Mesodermal cell (in vitro differentiated cells): Measurements from ENCODE around the gene ZFP3.
"Not testable (repeated sequence)": the region's sequence is repeated elsewhere in the genome, so short reads cannot be mapped to it uniquely, and the experiment has no call there.

ENCODE experiments used
- H3K27ac ChIP-seq: 2 replicates; pipeline ENCODE4 v1.7.0; 2013; ENCODE audit warnings: mild to moderate bottlenecking, low read depth, low read length, moderate library complexity; ENCODE audit not compliant: severe bottlenecking
- H3K36me3 ChIP-seq: 2 replicates; pipeline ENCODE4 v1.7.1; 2013; ENCODE audit warnings: mild to moderate bottlenecking, low read length, moderate library complexity; ENCODE audit not compliant: control insufficient read depth, insufficient read depth
- H3K4me1 ChIP-seq: one replicate; pipeline ENCODE4 v1.7.1; 2013; ENCODE audit warnings: mild to moderate bottlenecking, low read length; ENCODE audit not compliant: insufficient read depth, control insufficient read depth, poor library complexity, severe bottlenecking
- H3K4me3 ChIP-seq: 2 replicates; pipeline ENCODE4 v1.7.0; 2013; ENCODE audit warnings: low read length, control low read depth, mild to moderate bottlenecking; ENCODE audit not compliant: insufficient read depth, poor library complexity, severe bottlenecking; ENCODE audit errors: extremely low read depth
- H3K9me3 ChIP-seq: 2 replicates; pipeline ENCODE4 v1.7.1; 2013; ENCODE audit warnings: mild to moderate bottlenecking, low read length, moderate library complexity; ENCODE audit not compliant: control insufficient read depth
- WGBS, 2 experiments: methylation state at CpG; one replicate each; pipeline ENCODE4 v1.1.5; 2013; ENCODE audit warnings: missing lambda C conversion rate in 2 of 2; ENCODE audit not compliant: insufficient coverage in 2 of 2; 5-methylcytosine and 5-hydroxymethylcytosine counted together

The ZFP3 gene

GRCh38 chr17:5044630-5045029 lies 33.6 kb upstream of the ZFP3 start:
- 92 to 96% methylated on average over 4 of the region's 5 CpGs for WGBS, 2 experiments
- no peak overlapping the region for H3K27ac ChIP-seq
- no peaks in the 10 kb centered on the region for H3K4me1 ChIP-seq
- no peak overlapping the region for H3K4me3 ChIP-seq
- peaks cover 5% of the 10 kb centered on the region for H3K9me3 ChIP-seq
- H3K36me3 ChIP-seq: no peaks in the 10 kb centered on the region

DNA sequence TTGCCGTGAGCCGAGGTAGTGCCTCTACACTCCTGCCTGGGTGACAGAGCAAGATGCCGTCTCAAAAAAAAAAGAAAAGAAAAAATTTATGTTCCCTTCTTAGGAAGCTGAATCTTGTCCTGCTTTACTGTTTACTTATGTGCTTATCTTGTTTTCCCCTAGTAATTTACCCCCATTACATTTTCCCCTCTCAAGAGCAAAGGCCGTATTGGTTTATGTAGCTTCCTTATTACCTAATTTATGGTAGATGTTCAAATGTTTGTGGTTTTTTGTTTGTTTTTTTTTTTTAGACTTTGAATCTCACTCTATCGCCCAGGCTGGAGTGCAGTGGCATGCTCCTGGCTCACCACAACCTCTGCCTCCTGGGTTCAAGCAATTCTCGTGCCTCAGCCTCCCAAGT lies 32.8 kb upstream of the ZFP3 start:
- no peaks in the 10 kb centered on the region for H3K4me1 ChIP-seq
- H3K4me3 ChIP-seq: no peak overlapping the region
- peaks cover 2% of the 10 kb centered on the region for H3K9me3 ChIP-seq
- no peaks in the 10 kb centered on the region for H3K36me3 ChIP-seq
- WGBS, 2 experiments: 77 to 97% methylated on average over 3 to 4 of the region's 6 CpGs
- no peak overlapping the region for H3K27ac ChIP-seq

- Histone ChIP-seq H3K4me3 (no peak overlapping the region), H3K27ac (no peak overlapping the region), H3K36me3 (no peaks in the 10 kb centered on the region), H3K9me3 (no peaks in the 10 kb centered on the region), H3K4me1 (no peaks in the 10 kb centered on the region)
- WGBS, 2 experiments: no CpG with 5 or more reads among the region's 2 CpGs
Measured at GRCh38 chr17:5047446-5047845, 30.8 kb upstream of the ZFP3 start.

- Histone ChIP-seq H3K9me3 (no peaks in the 10 kb centered on the region), H3K36me3 (no peaks in the 10 kb centered on the region), H3K27ac (peak overlapping the region; percentile 74), H3K4me3 (no peak overlapping the region), H3K4me1 (no peaks in the 10 kb centered on the region)
- WGBS, 2 experiments: 86 to 90% methylated on average over 2 to 3 of the region's 5 CpGs
Measured at GRCh38 chr17:5049314-5049841, 28.9 kb upstream of the ZFP3 start.

GRCh38 chr17:5050278-5050677 lies 28.0 kb upstream of the ZFP3 start:
- WGBS, 2 experiments: 71 to 73% methylated on average over 7 of the region's 9 CpGs
- Histone ChIP-seq H3K27ac (no peak overlapping the region), H3K9me3 (no peaks in the 10 kb centered on the region), H3K36me3 (no peaks in the 10 kb centered on the region), H3K4me1 (no peaks in the 10 kb centered on the region), H3K4me3 (no peak overlapping the region)

DNA sequence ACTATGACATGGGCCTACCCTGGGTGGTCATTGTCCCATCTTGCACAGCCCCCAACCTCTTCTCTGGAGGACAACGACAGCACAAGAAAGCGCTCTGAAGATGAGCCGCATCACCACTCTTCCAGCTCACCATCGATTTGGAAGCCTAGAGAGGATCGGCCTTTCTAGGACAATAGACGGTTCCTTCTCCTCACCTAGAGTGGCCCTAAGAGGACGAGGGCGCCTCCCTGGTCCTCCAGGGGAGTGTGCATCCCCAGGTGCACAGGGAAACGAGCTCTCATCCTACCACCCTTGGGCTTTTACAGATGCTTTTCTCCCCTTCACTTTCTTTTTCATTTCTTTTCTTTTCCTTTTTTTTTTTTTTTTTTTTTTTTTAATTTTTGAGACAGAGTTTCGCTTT lies 22.7 kb upstream of the ZFP3 start:
- WGBS, 2 experiments: 89 to 91% methylated on average over 5 to 7 of the region's 10 CpGs
- H3K4me3 ChIP-seq: no peak overlapping the region

DNA sequence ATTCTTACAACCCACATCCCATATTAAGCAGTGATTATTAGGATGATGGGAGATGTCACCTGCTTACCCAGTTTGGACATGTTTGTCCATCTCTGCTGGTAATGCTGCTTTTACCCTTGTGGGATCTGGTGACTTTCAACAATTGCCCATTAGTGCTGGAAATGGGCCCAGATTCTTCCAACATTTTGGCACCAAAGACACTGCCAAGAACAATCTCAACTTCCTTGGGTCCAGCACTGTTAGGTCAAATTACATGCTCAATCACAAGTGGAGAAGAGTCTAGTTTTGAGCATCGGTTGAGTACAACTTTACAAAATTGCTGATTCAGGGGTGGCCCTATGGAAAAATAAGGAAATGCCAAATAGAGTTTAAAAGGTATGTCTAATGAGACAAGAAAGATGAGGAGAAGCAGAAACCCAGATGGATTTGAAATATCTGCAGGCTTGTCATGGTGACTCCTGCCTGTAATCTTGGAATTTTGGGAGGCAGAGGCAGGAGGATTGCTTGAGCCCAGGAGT lies 13.0 kb upstream of the ZFP3 start:
- Histone ChIP-seq H3K36me3 (no peaks in the 10 kb centered on the region), H3K27ac (no peak overlapping the region), H3K4me3 (no peak overlapping the region), H3K4me1 (no peaks in the 10 kb centered on the region), H3K9me3 (no peaks in the 10 kb centered on the region)
- 100% methylated on average over 1 of the region's 1 CpG for WGBS, 2 experiments

More for the DNA sequence above, 22.7 kb upstream of the ZFP3 start:
- no peaks in the 10 kb centered on the region for H3K4me1 ChIP-seq
- H3K9me3 ChIP-seq: no peaks in the 10 kb centered on the region
- H3K36me3 ChIP-seq: no peaks in the 10 kb centered on the region
- no peak overlapping the region for H3K27ac ChIP-seq

- no peaks in the 10 kb centered on the region for H3K4me1 ChIP-seq
- no peak overlapping the region for H3K4me3 ChIP-seq
- no peak overlapping the region for H3K27ac ChIP-seq
- no peaks in the 10 kb centered on the region for H3K9me3 ChIP-seq
- WGBS, 2 experiments: 97 to 100% methylated on average over 3 of the region's 3 CpGs
- H3K36me3 ChIP-seq: no peaks in the 10 kb centered on the region
Measured at GRCh38 chr17:5068236-5068635, 10.0 kb upstream of the ZFP3 start.

DNA sequence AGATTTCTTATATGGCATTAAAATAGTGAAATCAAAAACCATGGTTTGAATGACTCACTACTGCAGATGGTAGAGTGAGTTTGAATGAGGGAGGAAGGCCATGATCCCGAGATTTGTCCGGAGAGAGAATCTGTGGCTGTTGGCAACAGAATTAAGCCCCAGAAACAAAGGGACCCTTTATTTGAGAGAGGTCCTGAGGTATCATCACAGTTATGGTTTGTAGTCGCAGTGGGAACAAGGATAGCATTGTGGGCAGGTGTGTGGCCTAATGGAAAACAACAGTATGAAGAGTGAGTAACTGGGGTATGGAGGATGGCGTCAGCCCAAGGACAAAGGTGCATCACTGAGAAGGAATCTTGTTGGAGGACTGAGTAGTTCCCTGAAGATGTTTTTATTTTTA lies 8.5 kb upstream of the ZFP3 start:
- no peak overlapping the region for H3K27ac ChIP-seq
- H3K4me1 ChIP-seq: no peaks in the 10 kb centered on the region
- no peak overlapping the region for H3K4me3 ChIP-seq
- WGBS, 2 experiments: 93 to 98% methylated on average over 4 of the region's 4 CpGs
- H3K36me3 ChIP-seq: no peaks in the 10 kb centered on the region
- no peaks in the 10 kb centered on the region for H3K9me3 ChIP-seq

DNA sequence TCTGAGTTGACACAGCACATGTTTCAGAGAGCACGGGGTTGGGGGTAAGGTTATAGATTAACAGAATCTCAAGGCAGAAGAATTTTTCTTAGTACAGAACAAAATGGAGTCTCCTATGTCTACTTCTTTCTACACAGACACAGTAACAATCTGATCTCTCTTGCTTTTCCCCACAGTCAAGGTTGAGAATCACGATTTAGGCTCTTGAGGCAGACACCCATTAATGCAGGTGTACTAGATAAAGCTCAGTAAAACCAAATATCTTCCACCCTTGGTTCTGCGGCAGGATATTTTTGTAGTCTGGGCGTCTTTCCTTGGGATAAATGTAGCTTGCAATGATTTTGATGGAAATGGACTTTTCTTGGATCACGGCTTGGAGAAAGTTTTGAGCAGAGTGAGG lies 2.8 kb upstream of the ZFP3 start:
- not testable (repeated sequence) for H3K4me3 ChIP-seq, H3K9me3 ChIP-seq, H3K27ac ChIP-seq, H3K36me3 ChIP-seq, H3K4me1 ChIP-seq
- 83 to 97% methylated on average over 1 to 3 of the region's 5 CpGs for WGBS, 2 experiments

DNA sequence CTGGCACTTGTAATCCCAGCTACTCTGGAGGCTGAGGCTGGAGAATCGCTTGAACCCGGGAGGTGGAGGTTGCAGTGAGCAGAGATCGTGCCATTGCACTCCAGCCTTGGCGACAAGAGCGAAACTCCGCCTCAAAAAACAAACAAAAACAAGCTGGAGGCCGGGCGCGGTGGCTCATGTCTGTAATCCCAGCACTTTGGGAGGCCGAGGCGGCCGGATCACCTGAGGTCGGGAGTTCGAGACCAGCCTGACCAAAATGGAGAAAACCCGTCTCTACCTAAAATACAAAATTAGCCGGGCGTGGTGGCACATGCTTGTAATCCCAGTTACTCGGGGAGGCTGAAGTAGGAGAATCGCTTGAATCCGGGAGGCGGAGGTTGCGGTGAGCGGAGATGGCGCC lies 992 bp upstream of the ZFP3 start:
- 92 to 97% methylated on average over 20 to 21 of the region's 24 CpGs for WGBS, 2 experiments
- H3K27ac ChIP-seq, H3K4me3 ChIP-seq, H3K9me3 ChIP-seq, H3K4me1 ChIP-seq, H3K36me3 ChIP-seq: not testable (repeated sequence)
